Measurements from ENCODE around the gene CCDC148.

- TF ChIP-seq CTCF (IDR thresholded peaks at IDR 0.05; ENCODE audit: low read depth, low read length, missing input control), result no peak
- TF ChIP-seq ZBTB33 (IDR thresholded peaks at IDR 0.05), result no peak
- no peak for TF ChIP-seq JUND (IDR thresholded peaks at IDR 0.05)
Observed at GRCh38 chr2:158505448-158505934, 48.9 kb upstream of the CCDC148 start.
